CD4-positive, alpha-beta T cell treated with Interleukin-17A for 4 hours (primary cell): ENCODE results near the gene KLHDC7B.

Source experiments
- DNase-seq: peaks from one replicate; pipeline ENCODE4 v3.0.0-alpha.2; 2020; ENCODE audit warnings: mixed read lengths

Gene KLHDC7B

DNA sequence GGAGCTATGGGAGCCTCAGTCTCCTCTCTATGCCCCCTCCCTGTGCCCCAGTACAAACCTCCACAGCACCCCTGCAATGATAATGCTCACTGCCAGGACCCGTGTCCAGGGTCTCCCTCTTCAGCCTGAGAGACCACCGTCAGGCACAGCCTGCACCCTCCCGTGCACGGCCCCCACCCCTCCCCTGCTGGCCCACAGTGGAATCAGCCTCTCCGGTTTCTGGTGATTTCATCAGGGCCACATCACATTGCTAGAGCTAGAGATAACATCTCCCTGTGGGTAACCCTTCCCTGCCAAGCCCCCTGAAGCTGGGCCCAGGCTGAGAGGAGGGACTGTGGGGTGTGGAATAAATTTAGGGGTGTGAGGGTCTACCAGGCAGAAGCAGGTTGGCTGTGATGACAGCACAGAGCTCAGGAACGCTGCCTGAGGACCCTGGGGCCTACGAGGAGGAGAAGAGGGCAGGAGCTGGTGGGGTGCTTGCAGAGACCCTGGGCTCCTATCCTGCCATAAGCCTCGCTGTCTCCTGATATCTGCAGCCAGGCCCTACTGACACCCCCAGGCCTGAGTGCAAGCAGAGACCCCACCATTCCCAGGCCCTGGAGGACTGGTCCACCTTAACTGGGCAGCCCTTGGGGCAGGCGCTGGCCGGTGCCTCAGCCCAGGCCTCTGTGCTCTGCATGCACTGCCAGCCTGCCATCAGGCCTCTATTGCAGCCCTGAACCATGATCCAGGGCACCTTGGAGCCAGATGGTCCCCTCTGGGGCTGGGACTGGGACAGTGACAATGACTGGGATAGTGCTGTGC, at the start of gene KLHDC7B:
KLHDC7B (plus strand) TSS at position 378 of the 804 bp plus-strand sequence; CDS start at position 723, 345 bp downstream.
- DNase-seq = peak; percentile 30

DNA sequence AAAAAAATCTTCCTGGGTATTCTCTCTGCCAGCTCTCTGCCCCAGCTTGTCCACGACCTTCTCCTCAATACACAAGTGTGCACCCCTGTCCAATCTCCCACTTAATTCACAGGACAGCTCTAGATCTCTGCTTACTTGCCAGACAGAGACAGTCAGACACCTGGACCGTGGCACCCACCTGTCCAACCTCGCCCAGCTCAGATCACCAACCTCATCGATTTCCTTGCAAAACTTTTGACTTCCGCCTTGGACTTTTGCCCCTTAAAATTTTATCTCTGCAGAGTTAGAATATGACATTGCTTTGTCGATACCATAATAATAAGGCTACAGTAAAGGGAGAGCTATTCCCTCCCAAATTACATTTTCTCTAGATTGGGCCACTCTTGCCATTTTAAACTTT, 48.6 kb upstream of the KLHDC7B start:
- DNase-seq = no peak

DNA sequence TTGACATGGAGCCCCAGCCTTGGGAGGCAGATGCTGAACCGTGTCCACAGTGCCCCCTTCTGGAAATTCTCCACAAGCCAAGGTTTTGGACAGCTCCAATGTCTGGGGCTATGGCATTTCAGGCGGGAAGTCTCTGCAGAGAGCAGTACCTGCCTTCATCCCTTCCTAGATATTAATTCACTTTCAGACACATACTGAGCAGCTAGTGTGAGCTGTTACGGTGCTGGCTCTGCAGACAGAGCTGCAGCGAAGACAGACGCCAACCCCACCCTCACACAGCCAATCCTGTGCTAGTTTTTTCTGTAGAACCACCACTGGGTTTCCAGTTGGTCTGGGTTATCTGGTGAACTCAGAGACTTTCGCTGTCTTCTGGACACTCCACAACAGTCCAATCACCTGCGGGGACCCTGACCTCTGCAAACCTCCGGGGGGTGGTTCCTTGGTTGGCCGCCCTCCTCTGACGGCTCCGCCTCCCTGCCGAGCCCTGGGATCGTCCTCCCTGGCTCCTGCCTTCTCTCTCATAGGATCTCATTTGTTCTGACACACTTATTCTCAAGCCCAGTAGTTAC, 47.3 kb upstream of the KLHDC7B start:
- DNase-seq = peak; percentile 84

DNA sequence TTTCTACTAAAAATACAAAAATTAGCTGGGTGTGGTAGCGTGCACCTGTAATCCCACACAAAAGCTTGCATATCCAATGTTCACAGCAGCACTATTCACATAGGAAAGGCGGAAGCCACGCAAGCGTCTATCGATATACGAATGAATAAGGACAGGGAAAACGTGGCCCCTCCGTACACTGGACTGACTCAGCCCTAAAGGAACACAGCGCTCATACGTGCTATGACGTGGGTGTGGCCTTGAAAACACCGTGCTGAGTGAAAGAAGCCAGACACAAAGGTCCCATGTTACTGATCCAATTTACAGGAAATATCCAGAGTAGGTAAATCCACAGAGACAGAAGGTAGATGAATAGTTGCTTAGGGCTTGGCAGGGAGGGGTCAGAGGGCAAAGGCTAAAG, 45.2 kb upstream of the KLHDC7B start:
- no peak for DNase-seq

DNA sequence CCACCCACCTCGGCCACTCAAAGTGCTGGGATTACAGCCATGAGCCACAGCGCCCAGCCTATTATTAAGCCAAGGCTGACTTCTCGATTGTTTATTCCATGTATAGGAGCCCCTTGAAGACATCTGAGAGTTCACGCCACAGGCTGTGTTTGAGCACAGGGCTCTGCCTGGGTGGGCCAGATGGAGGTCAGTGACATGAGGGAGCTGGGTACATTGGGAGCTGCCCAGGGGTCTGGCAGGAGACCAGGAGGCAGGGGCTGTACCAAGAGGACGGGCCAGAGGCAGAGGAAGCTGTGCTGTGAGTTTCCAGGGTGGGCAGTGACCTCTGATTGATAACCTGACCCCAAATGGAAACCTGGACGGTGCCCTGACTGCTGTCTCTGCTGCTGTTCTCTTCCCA, 43.6 kb upstream of the KLHDC7B start:
- no peak for DNase-seq

DNA sequence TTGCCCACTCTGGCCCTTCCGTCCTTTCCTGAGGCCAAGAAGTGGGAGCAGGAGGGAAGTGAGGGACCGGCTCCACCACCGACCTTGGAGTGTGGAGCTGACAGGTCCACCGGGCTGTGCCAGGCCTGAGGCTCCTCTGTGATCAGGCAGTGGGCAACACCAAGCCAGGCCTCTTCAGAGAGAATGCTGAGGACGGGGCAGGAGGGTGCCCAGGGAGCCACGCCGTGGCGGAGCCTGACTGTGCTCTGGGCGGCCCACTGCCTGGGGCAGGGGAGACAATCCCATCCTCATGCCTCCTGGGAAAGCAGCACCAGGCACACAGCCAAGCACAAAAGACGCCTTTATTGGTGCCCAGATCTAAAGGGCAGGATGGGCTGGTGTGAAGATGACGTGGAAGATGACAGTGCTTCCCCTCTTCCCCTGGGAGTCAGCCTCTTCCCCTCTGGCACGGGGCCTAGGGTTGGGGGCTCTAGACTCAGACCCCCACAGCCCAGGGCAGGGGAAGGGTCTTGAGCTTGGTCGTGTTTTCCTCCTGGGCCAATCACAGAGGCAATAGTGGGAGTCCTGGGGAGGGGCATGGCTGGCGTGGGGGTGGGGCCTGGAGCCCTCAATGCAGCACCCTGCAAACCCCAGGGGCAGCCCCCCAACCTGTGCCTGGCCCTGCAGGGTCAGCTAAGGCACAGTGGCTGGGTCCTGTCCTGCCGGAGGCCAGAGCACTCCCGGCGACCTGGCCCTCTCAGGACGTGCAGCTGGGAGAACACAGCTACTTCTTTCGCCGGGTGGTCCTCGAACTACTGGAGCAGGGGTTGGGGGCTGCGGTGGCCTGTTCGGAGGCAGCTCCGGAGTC, 42.8 kb upstream of the KLHDC7B start:
- no peak for DNase-seq

DNA sequence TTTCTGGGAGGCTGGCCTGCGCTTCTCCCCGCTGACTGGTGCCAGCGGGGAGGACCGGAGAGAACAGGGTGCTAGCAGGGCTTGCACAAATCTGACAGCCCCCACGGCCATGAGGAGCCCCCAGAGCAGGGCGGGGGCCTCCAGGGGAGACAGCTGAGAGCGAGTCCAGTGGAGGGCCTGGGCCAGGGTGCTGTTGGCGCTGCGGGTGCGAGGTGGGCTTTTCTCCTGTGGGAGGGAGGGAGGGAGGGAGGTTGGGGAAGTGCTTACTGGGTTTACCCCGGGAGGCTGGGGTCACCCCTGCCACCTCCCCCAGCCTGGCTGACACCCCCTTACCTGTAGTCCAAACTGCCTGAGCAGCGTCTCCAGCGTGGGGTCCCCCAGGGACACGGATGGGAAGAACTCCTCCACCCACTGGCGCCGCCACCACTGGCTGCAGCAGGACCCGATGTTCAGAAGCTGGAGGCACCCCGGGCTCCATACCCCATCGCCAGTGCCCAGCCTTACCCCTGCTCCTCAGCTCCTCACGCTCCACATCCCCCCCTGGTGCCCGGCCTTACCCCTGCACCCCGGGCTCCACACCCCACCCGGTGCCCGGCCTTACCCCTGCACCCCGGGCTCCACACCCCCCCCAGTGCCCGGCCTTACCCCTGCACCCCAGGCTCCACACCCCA, 42.1 kb upstream of the KLHDC7B start:
- DNase-seq = no peak

DNA sequence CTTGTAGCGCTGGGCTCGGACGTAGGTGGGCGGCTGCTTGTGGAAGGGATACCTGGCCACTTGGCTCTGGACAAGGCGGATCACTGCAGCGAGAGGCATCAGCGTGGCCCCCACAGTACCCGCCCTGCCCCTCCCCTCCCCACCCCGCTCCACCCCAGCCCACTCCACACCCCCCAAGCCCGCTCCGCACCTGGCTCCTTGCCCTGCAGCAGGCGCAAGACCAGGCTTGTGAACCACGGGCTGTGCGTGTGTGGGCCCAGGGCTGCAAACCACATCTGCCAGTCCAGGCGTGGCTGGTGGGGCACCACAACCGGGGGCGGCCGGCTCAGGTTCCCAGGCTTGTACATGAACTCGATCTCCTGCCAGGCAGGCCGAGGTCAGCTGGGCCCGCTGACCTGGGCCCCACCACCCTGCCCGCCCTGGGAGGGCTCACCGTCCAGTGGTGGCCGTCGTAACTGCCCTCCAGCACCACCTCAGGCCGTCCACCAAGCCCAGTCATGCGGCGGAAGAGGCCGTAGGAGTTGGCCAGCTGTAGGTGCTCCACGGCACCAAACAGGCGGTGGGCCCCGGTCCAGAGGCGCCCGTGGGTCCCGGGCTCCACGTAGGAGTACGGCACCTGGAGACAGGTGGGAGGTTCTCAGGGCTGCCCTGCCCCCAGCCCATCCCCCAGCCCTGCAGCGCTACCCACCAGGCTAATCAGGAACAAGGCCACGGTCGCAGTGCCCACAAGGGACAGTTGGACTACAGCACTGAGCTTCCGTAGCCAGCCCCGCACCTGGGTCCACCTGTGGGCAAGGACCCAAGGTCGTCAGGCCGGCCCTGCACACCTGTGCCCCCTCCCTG, 41.1 kb upstream of the KLHDC7B start:
- no peak for DNase-seq

DNA sequence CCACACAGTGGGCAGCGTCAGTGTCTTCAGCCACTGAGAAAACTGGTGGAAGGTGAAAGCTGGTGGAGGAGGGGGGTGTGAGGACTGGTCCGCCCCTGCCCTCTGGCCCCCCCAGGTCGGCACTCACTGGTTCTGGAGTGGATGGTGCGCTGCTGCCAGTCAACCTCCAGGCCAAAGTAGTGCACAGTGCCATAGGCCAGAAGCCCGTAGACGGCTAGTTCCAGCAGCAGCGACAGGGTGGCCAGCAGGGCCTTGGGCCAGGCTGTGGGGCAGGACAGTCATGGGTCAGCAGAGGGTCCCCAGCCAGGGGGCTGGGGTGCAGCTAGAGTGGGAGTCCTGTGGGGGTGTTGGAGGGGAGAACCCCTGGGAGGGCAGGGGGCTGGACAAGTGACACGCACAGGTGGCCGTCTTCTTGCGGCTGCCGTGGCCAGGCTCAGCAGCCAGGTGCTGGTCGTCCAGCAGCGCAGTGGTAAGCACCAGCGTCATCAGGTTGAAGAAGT, 40.4 kb upstream of the KLHDC7B start:
- no peak for DNase-seq

DNA sequence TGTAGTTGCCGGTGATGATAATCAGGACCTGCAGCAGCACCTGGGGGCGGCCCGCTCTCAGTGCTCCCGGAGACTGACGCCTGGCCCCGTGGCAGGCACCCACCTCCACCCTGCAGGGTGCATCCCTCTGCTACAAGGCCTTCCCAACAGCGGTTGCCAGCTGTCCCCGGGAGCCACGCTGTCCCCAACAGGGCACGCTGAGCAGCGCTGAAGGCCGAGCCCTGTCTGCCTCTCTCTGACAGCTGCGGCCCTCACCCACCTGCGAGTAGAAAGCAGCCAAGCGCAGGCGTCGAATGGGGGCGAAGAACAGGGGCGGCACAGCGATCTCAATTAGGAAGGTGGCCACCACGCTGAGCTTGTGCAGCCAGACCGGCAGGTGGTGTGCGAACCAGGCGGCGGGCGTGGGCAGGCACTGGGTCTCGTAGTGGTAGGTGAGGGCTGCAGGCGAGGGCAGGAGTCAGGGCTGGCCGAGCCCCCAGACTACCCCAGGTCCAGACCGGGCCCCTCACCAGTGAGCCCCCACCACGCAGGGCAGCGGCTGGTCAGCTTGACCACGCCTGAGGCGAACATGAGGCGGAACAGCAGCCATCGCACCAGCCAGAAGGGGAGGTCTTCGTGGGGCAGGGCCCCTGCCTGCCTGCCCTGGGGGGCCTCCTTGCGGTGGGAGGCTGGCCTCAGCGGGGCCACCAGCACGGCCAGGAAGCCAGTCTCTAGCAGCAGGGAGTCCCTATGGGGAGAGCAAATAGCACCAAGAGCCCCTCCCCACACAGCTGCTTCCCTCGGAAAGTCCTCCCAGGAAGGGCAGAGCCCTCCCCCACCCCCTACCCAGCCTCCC, 39.7 kb upstream of the KLHDC7B start:
- no peak for DNase-seq

DNA sequence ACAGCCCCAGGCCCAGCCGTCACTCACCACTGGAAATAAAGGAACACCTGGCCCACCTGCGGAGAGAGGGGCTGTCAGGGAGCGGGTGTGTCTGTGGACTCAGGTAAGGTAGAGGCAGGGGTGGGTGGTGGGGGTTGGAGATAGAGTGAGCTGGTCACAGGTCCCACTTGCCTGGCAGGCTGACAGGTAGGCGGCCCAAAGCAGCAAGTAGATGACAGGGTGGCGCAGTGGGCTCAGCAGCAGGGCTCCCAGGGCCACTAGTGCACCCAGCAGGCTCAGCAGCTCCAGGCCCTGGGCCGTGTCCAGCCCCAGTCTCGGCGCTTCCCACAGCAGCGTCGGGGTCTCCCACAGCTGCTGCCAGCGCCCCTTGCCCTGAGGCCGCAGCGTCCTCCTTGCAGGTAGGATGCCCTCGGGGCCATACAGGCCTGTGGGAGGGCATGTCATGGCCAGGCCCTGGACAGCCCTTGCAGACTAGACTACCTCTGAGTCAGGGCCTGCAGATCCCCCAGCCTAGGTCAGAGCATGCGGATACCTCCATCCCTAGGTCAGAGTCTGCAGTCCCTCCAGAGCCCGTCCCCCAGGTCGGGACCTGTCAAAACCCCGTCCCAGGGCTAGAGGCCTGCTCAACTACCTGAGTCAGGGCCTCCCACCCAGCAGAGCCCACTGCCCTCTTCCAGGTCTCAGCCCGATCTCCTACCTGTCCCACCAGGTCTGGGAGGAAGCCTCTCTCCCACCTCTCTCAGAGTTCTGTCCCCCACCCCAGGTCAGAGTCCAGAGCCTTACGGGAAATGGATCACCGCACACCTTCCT, 38.9 kb upstream of the KLHDC7B start:
- peak; percentile 22 for DNase-seq

DNA sequence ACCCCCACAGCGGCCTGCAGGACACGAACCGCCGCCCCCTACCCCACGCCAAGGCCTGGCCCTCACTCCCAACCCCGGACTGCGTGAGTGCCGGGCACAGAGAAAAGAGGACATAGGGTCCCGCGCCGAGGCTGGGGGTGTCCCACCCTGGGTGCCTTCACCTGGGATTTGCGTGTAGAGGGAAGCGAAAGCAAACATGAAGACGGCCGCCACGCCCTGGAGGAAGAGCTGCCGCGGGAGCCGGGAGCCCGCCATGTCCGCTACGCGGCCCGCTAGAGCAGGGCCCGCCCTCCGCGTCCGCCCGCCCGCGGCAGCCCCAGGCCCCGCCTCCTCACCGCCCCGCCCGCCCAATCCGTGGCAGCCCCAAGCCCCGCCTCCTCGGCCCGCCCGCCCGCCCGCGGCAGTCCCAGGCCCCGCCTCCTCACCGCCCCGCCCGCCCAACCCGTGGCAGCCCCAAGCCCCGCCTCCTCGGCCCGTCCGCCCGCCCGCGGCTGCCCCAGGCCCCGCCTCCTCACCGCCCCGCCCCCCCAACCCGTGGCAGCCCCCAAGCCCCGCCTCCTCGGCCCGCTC, 38.2 kb upstream of the KLHDC7B start, which contains the start of gene LMF2:
LMF2 (minus strand) TSS at position 282 of the 570 bp plus-strand sequence; CDS start at position 255, 27 bp downstream.
- DNase-seq = peak; percentile 100

DNA sequence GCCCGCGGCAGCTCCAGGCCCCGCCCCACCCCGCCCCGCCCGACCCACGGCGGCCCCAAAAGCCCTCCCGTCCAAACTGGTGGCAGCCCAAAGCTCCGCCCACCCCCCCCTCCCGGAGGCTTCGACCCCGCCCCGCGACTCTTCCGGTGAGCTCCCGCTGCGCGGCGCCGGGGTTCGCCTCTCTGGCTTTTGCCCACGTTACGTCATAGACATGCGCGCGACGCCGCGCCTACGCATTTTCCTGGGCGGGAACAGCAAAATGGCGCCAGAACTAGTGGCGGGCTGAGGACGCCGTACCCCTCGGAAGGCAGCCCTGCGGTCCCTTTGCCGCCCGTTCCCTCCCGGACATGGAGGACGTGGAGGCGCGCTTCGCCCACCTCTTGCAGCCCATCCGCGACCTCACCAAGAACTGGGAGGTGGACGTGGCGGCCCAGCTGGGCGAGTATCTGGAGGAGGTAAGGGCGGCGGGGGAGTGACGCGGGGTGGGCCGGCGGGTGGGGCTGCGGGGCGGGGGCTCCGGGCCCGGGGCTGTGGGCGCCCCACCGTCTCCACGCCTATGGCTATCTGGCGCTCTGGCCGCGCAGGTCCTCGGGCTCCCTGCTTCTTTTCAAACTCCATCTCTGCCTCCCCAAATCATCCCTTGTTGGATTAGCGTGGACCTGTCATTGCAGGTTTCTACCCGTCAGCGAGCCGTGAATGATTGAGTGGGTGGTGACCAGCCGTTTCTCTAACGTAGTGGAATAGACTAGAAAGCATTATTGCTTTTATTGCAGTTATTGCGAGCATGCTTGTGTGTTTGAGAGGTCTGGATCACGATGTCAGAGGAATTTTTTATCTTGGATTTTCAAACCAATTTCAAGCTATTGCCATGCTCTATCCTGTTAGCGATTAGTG, 37.5 kb upstream of the KLHDC7B start, which contains the start of gene NCAPH2:
NCAPH2 (plus strand) TSS at position 234 of the 894 bp plus-strand sequence; CDS start at position 348, 114 bp downstream.
- no peak for DNase-seq

DNA sequence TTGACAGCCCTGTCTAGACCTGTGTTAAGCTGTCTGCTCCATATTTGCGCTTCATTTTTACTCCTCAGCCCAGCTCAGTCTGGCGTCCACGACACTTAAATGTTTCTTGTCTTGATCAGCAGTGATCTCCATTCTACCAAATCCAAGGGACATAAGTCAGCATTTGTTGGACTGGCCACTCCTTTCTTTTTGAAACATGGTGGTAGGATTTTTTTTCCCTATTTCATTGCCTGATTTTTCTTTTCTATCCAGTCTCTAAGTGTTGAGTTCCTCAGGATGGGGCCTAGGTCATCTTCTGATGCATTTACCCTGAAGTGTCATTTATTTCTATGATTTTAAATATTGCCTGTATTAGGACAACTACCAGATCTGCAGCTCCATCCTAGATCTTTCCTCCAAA, 36.8 kb upstream of the KLHDC7B start:
- no peak for DNase-seq

DNA sequence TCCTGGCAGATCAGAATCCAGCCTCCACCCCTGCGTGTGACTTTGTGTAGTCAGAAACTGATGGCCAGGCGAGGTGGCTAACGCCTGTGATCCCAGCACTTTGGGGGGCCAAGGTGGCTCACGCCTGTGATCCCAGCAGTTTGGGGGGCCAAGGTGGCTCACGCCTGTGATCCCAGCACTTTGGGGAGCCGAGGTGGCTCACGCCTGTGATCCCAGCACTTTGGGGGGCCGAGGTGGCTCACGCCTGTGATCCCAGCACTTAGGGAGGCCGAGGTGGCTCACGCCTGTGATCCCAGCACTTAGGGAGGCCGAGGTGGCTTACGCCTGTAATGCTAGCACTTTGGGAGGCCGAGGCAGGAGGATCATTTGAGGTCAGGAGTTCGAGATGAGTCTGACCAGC, 32.5 kb upstream of the KLHDC7B start:
- no peak for DNase-seq

DNA sequence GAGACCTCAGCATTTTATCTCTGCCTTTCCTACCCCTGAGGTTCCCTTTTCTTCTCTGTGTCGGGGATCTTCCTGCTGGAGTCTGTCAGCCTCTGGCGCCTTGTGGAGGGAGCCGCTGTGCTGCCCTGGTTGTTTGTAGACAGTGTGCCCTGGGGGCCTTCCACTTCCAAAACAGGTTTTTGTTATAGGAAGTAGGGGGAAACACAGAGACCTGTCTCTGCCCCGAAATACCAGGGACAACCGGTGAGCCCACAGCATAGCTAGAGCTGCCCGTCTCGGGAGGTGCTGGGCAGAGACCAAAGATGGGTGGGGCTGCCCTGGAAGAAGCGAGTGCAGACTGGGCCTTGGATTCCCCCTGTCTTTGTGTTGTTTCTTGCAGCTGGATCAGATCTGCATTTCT, 29.6 kb upstream of the KLHDC7B start:
- no peak for DNase-seq

DNA sequence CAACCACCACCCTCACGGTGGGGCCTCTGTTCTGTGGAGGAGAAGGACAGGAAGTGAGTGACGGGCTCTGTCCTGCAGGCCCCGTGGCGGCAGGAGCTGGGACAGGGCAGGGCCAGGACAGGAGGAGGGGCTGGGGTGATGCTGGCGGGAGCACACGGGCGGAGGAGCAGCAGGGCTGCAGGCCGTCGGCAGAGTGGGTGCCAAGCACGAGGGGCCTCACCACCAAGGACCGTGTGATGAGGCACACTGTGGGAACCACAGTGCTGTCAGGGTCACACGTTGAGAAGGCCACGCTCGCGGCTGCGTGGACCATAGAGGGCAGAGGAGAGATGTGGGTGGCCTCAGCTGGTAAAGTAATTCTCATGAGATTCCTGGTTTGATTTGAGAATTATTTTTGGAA, 28.8 kb upstream of the KLHDC7B start:
- DNase-seq = no peak
